Mucosa of stomach (tissue), 1 donor: Measurements from ENCODE around the gene PAGE2B.
"Not testable (repeated sequence)": the region's sequence is repeated elsewhere in the genome, so short reads cannot be mapped to it uniquely, and the experiment has no call there.

ENCODE experiments used
- H3K27me3 ChIP-seq: one replicate; pipeline ENCODE4 v1.7.0; 2013; ENCODE audit warnings: mild to moderate bottlenecking, low read length; ENCODE audit not compliant: control insufficient read depth, insufficient read depth
- H3K36me3 ChIP-seq: one replicate; pipeline ENCODE4 v1.7.0; 2013; ENCODE audit warnings: low read length; ENCODE audit not compliant: control insufficient read depth, insufficient read depth
- H3K4me1 ChIP-seq: one replicate; pipeline ENCODE4 v1.7.0; 2013; ENCODE audit warnings: mild to moderate bottlenecking, low read length; ENCODE audit not compliant: control insufficient read depth, insufficient read depth
- H3K4me3 ChIP-seq: one replicate; pipeline ENCODE4 v1.7.0; 2013; ENCODE audit warnings: low read length
- H3K9ac ChIP-seq: one replicate; pipeline ENCODE4 v1.7.0; 2013; ENCODE audit warnings: mild to moderate bottlenecking, low read length, moderate library complexity
- H3K9me3 ChIP-seq: one replicate; pipeline ENCODE4 v1.7.0; 2013; ENCODE audit warnings: mild to moderate bottlenecking, low read length, moderate library complexity; ENCODE audit not compliant: control insufficient read depth
- donor health status: Pancreatic carcinoma.

PAGE2B gene

GRCh38 chrX:55074851-55075467, at the start of gene PAGE2B:
PAGE2B (plus strand) TSS chrX:55075030; CDS start chrX:55076042, 1,012 bp downstream.
- Histone ChIP-seq H3K4me1 (no peaks in the 10 kb centered on the region), H3K9me3 (no peaks in the 10 kb centered on the region), H3K9ac (no peak within 1 kb of the TSS), H3K36me3 (no peaks in the 10 kb centered on the region), H3K4me3 (no peak within 1 kb of the TSS), H3K27me3 (no peaks in the 10 kb centered on the region)

GRCh38 chrX:55026143-55026542, 48.7 kb upstream of the PAGE2B start:
- Histone ChIP-seq H3K9me3 (no peaks in the 10 kb centered on the region), H3K27me3 (no peaks in the 10 kb centered on the region), H3K36me3 (no peaks in the 10 kb centered on the region), H3K9ac (no peak overlapping the region), H3K4me3 (no peak overlapping the region), H3K4me1 (no peaks in the 10 kb centered on the region)

- H3K36me3 ChIP-seq, result no peaks in the 10 kb centered on the region
Observed at GRCh38 chrX:55026840-55027239, 48.0 kb upstream of the PAGE2B start.

GRCh38 chrX:55028040-55028439, 46.8 kb upstream of the PAGE2B start:
- H3K4me3 ChIP-seq, result no peak overlapping the region
- H3K9ac ChIP-seq, result no peak overlapping the region
- H3K36me3 ChIP-seq, result no peaks in the 10 kb centered on the region
- H3K27me3 ChIP-seq, result no peaks in the 10 kb centered on the region
- H3K4me1 ChIP-seq, result no peaks in the 10 kb centered on the region
- no peaks in the 10 kb centered on the region for H3K9me3 ChIP-seq

More at GRCh38 chrX:55026840-55027239, 48.0 kb upstream of the PAGE2B start:
- Histone ChIP-seq H3K9me3 (no peaks in the 10 kb centered on the region), H3K9ac (no peak overlapping the region), H3K4me1 (no peaks in the 10 kb centered on the region), H3K4me3 (no peak overlapping the region), H3K27me3 (no peaks in the 10 kb centered on the region)

GRCh38 chrX:55028611-55029010, 46.2 kb upstream of the PAGE2B start:
- Histone ChIP-seq H3K4me3 (no peak overlapping the region), H3K9me3 (no peaks in the 10 kb centered on the region), H3K9ac (no peak overlapping the region), H3K4me1 (no peaks in the 10 kb centered on the region), H3K36me3 (no peaks in the 10 kb centered on the region), H3K27me3 (no peaks in the 10 kb centered on the region)

- Histone ChIP-seq H3K4me3 (no peak overlapping the region), H3K9ac (no peak overlapping the region), H3K9me3 (no peaks in the 10 kb centered on the region), H3K4me1 (no peaks in the 10 kb centered on the region), H3K36me3 (no peaks in the 10 kb centered on the region), H3K27me3 (no peaks in the 10 kb centered on the region)
Observed at GRCh38 chrX:55029291-55029690, 45.5 kb upstream of the PAGE2B start.

- Histone ChIP-seq H3K9me3 (no peaks in the 10 kb centered on the region), H3K4me3 (no peak within 1 kb of the TSS), H3K27me3 (no peaks in the 10 kb centered on the region), H3K9ac (no peak within 1 kb of the TSS), H3K36me3 (no peaks in the 10 kb centered on the region), H3K4me1 (no peaks in the 10 kb centered on the region)
Observed at GRCh38 chrX:55030271-55031205, 44.3 kb upstream of the PAGE2B start, which contains the start of gene ALAS2. ALAS2 (minus strand) TSS chrX:55030977; CDS start chrX:55026000, 4,977 bp downstream.

- Histone ChIP-seq H3K9ac (no peak overlapping the region), H3K27me3 (no peaks in the 10 kb centered on the region), H3K9me3 (no peaks in the 10 kb centered on the region), H3K4me3 (no peak overlapping the region), H3K36me3 (no peaks in the 10 kb centered on the region), H3K4me1 (no peaks in the 10 kb centered on the region)
Observed at GRCh38 chrX:55033429-55033828, 41.4 kb upstream of the PAGE2B start.

- H3K9ac ChIP-seq, result no peak overlapping the region
- H3K36me3 ChIP-seq, result no peaks in the 10 kb centered on the region
- H3K9me3 ChIP-seq, result no peaks in the 10 kb centered on the region
- H3K4me3 ChIP-seq, result no peak overlapping the region
- H3K27me3 ChIP-seq, result no peaks in the 10 kb centered on the region
- H3K4me1 ChIP-seq, result no peaks in the 10 kb centered on the region
Observed at GRCh38 chrX:55039471-55039870, 35.4 kb upstream of the PAGE2B start.

GRCh38 chrX:55041514-55041913, 33.3 kb upstream of the PAGE2B start:
- Histone ChIP-seq H3K4me1 (no peaks in the 10 kb centered on the region), H3K9ac (no peak overlapping the region), H3K36me3 (no peaks in the 10 kb centered on the region), H3K9me3 (no peaks in the 10 kb centered on the region), H3K27me3 (no peaks in the 10 kb centered on the region), H3K4me3 (no peak overlapping the region)

GRCh38 chrX:55050599-55050998, 24.2 kb upstream of the PAGE2B start:
- H3K27me3 ChIP-seq, H3K9me3 ChIP-seq, H3K4me3 ChIP-seq, H3K36me3 ChIP-seq, H3K9ac ChIP-seq, H3K4me1 ChIP-seq: not testable (repeated sequence)
